GM23338 (cell line): Measurements from ENCODE around the gene PRR13.

Source experiments
- ETS1 ChIP-seq: IDR thresholded peaks from 2 replicates; pipeline ENCODE4 v1.6.1; 2016; ENCODE audit warnings: antibody characterized with exemption
- EZH2 ChIP-seq: fragments of 200-600 bp; sonication (generic); IDR thresholded peaks from one replicate; pipeline ENCODE4 v1.8.0; 2017; ENCODE audit warnings: antibody characterized with exemption, mild to moderate bottlenecking, low read depth; ENCODE audit not compliant: unreplicated experiment
- TF ChIP-seq, protein P1 (sequence below), 2 experiments: fragments of 200-600 bp in 1 of 2; sonication (generic) in 1 of 2; conservative IDR thresholded peaks; 2 replicates each; pipeline versions ENCODE4 v1.5.1 to v1.6.1; 2016 to 2017; ENCODE audit warnings: antibody characterized with exemption in 2 of 2, low read depth in 2 of 2, mild to moderate bottlenecking in 2 of 2, moderate library complexity in 1 of 2

DNA sequence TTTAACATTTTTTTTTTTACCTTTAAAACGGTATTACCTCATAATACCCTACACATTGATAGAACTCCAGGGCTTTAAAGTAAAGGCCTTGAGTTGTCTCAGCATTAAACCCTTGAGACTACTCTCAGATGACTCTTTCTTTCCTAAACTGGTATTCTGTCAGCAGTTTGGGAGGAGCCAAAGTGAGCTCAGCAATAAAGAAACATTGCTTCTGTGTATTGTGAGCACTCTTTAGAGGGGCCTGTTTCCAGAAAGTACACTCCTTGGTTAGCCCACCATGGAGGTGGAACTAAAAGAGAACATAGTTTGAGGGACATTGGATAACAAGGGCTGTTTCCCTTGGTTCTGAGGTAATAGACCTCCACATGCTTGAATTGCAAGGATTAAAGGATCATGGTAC, 37.3 kb downstream of the PRR13 start:
- TF ChIP-seq ETS1, result no peak
- no peak for TF ChIP-seq EZH2
- TF ChIP-seq, protein P1, sequence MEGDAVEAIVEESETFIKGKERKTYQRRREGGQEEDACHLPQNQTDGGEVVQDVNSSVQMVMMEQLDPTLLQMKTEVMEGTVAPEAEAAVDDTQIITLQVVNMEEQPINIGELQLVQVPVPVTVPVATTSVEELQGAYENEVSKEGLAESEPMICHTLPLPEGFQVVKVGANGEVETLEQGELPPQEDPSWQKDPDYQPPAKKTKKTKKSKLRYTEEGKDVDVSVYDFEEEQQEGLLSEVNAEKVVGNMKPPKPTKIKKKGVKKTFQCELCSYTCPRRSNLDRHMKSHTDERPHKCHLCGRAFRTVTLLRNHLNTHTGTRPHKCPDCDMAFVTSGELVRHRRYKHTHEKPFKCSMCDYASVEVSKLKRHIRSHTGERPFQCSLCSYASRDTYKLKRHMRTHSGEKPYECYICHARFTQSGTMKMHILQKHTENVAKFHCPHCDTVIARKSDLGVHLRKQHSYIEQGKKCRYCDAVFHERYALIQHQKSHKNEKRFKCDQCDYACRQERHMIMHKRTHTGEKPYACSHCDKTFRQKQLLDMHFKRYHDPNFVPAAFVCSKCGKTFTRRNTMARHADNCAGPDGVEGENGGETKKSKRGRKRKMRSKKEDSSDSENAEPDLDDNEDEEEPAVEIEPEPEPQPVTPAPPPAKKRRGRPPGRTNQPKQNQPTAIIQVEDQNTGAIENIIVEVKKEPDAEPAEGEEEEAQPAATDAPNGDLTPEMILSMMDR (conservative IDR thresholded peaks at IDR 0.05; ENCODE audit: low read depth in 2 of 2), result no peak
